Heart left ventricle (tissue), 16 donors: ENCODE data around the gene EMILIN3. TPM values are rescaled to one million over a fixed set of nuclear protein-coding genes. Genes with fewer than 3 reads are reported as not detected.
A peak's percentile ranks its signal among the peaks of the same experiment; 100 is the strongest.

ENCODE experiments used
- ATAC-seq, 4 donors: fragments of 200-7000 bp; cut with Tn5 transposase; one replicate each; pipeline ENCODE4 v1.9.1; 2020 to 2022; ENCODE audit warnings: moderate library complexity in 4 of 4, mild to moderate bottlenecking in 3 of 4, moderate number of reproducible peaks in 1 of 4
- DNase-seq, 5 donors: peaks; one replicate each; pipeline ENCODE4 v3.0.0-alpha.2; 2020
- H3K27ac ChIP-seq, 12 donors: fragments of 200-600 bp; sonication (generic) in 4 of 12; one replicate each; pipeline versions ENCODE4 v1.5.0 to v1.8.0; 2016 to 2022; ENCODE audit warnings: mild to moderate bottlenecking in 2 of 12
- H3K27me3 ChIP-seq, 9 donors: fragments of 200-600 bp; sonication (generic) in 2 of 9; one replicate each; pipeline versions ENCODE4 v1.5.1 to v1.8.0; 2016 to 2022; ENCODE audit warnings: mild to moderate bottlenecking in 3 of 9
- H3K36me3 ChIP-seq, 9 donors: fragments of 200-600 bp; sonication (generic) in 2 of 9; one replicate each; pipeline versions ENCODE4 v1.5.0 to v1.8.0; 2018 to 2022; ENCODE audit warnings: mild to moderate bottlenecking in 2 of 9
- H3K4me1 ChIP-seq, 12 donors: fragments of 200-600 bp; sonication (generic) in 4 of 12; one replicate each; pipeline versions ENCODE4 v1.5.0 to v1.8.0; 2016 to 2022; ENCODE audit warnings: mild to moderate bottlenecking in 3 of 12
- H3K4me3 ChIP-seq, 12 donors: fragments of 200-600 bp; sonication (generic) in 4 of 12; one replicate each; pipeline versions ENCODE4 v1.5.0 to v1.8.0; 2017 to 2022; ENCODE audit warnings: mild to moderate bottlenecking in 9 of 12, moderate library complexity in 4 of 12
- H3K9me3 ChIP-seq, 12 donors: fragments of 200-600 bp; sonication (generic) in 4 of 12; one replicate each; pipeline versions ENCODE4 v1.5.0 to v1.8.0; 2016 to 2022; ENCODE audit warnings: mild to moderate bottlenecking in 1 of 12
- POLR2A ChIP-seq, 2 donors: fragments of 450-650 bp; IDR thresholded peaks; one replicate each; pipeline ENCODE4 v1.6.1; 2017; ENCODE audit warnings: antibody characterized with exemption in 2 of 2, mild to moderate bottlenecking in 2 of 2, moderate library complexity in 2 of 2
- WGBS, 4 donors: extraction: QIAGEN DNeasy Blood & Tissue Kit in 2 of 4; methylation state at CpG; one replicate each; pipeline versions ENCODE4 v1.1.5 to v1.1.7; 2013 to 2018; 5-methylcytosine and 5-hydroxymethylcytosine counted together
- intact Hi-C, 10 donors: fragments of 100-400 bp; cut with DNase I; formaldehyde crosslinking; loops; one replicate each; pipeline versions ENCODE4 v1.11.1 to v1.14.2; 2022
- polyA plus RNA-seq, 2 donors: library from polyadenylated mRNA; stranded (reverse); fragments of 200-250 nt; gene quantifications; one replicate each; pipeline ENCODE4 v1.2.3, GENCODE V29; 2013
- total RNA-seq, 9 donors: library from RNA; depleted of rRNA in 2 of 9; stranded (reverse); fragments of >200 nt in 2 of 9; fragmentation: NEBNext Ultra II Directional in 3 of 9; extraction: Animal tissue kit (Norgen Biotek cat#: 25700) in 3 of 9; gene quantifications; one replicate each; pipeline versions ENCODE4 v1.1.0 to v1.2.4, GENCODE V29; 2016 to 2023
- TF ChIP-seq, protein P1 (sequence below), 12 donors: fragments of 200-600 bp; sonication (generic) in 4 of 12; IDR thresholded peaks; one replicate each; pipeline versions ENCODE4 v1.5.0 to v1.8.0; 2018 to 2022; ENCODE audit warnings: antibody characterized with exemption in 12 of 12, mild to moderate bottlenecking in 5 of 12
- donor health status: ischemic (EF 13 %, LVEDD 7.1; RV severe dilation, severe dysfunction).
- donor health status: healthy with polysubstance abuse.
- donor health status: DM: no; HTN: yes; CAD: no.
- donor health status: DM: no; HTN: no; CAD: no.
- donor health status: ischemic (EF 25% LVEDD 6.9; RV normal size, moderate dysfunction).
- donor health status: ischemic (EF 25% LVEDD 5.7; RV mildly dilated, moderate dysfunction).
- donor health status: healthy.
- donor health status: DM: yes; HTN: yes; CAD: no.
- donor health status: ischemic (EF 35%, LVEDD 5.7; RV mildly dilated, moderate dysfunction).
- donor health status: nonischemic (EF 11% LVEDD 7.7; RV severe dilation, severe dysfunction).
- donor health status: DM: yes; HTN: yes; CAD: no.
- donor health status: PGD.
- donor health status: ischemic (EF 29% LVEDD 5.4; RV normal size, mild dysfunction).
- donor health status: nonischemic (EF 23%, LVEDD 6.1; RV moderate dilation, normal function).

The EMILIN3 gene
- total and polyA plus RNA-seq, 11 donors: 0.24 to 9.3 (median 2.2) TPM

DNA sequence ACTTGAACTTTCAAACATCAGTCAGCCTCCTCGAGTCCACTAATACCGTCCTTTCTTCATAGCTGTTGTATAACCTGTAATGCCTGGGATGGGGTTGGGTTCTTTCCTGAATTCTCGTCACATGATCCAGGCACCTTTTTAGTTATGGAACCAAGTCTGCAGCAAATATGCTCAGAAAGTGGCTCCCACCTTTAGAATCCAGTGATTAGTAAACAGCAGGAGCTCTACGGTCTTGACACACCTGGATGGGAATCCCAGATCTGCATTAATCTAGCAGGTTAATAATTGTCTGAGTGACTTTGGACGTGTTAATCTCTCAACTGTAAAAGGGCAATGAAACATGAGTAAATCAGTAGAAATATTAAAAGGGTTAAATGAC, 48.4 kb downstream of the EMILIN3 start:
- 61 to 66% (median 64%) methylated on average over 5 of the region's 5 CpGs for WGBS, 4 donors
- Histone ChIP-seq H3K9me3 (no peaks in the 10 kb centered on the region), H3K27me3 (no peaks in the 10 kb centered on the region), H3K36me3 (no peaks in the 10 kb centered on the region), H3K27ac (peak overlapping the region in 11 of 12 donors; percentile 67 to 94 (median 85)), H3K4me1 (peaks cover 7 to 41% (median 31%) of the 10 kb centered on the region in 12 donors), H3K4me3 (peak overlapping the region in 9 of 12 donors; percentile 27 to 95 (median 84))
- intact Hi-C loops: loop anchor here in 6 of 10 donors (5.0 kb wide), 7 partner anchors 46 to 181 kb away; partner anchors contain the start of gene PLCG1 (in 1 of the 6)
- no peak for ATAC-seq
- TF ChIP-seq, protein P1, sequence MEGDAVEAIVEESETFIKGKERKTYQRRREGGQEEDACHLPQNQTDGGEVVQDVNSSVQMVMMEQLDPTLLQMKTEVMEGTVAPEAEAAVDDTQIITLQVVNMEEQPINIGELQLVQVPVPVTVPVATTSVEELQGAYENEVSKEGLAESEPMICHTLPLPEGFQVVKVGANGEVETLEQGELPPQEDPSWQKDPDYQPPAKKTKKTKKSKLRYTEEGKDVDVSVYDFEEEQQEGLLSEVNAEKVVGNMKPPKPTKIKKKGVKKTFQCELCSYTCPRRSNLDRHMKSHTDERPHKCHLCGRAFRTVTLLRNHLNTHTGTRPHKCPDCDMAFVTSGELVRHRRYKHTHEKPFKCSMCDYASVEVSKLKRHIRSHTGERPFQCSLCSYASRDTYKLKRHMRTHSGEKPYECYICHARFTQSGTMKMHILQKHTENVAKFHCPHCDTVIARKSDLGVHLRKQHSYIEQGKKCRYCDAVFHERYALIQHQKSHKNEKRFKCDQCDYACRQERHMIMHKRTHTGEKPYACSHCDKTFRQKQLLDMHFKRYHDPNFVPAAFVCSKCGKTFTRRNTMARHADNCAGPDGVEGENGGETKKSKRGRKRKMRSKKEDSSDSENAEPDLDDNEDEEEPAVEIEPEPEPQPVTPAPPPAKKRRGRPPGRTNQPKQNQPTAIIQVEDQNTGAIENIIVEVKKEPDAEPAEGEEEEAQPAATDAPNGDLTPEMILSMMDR (IDR thresholded peaks at IDR 0.05): no peak
- TF ChIP-seq POLR2A (IDR thresholded peaks at IDR 0.05): no peak
- no peak for DNase-seq

DNA sequence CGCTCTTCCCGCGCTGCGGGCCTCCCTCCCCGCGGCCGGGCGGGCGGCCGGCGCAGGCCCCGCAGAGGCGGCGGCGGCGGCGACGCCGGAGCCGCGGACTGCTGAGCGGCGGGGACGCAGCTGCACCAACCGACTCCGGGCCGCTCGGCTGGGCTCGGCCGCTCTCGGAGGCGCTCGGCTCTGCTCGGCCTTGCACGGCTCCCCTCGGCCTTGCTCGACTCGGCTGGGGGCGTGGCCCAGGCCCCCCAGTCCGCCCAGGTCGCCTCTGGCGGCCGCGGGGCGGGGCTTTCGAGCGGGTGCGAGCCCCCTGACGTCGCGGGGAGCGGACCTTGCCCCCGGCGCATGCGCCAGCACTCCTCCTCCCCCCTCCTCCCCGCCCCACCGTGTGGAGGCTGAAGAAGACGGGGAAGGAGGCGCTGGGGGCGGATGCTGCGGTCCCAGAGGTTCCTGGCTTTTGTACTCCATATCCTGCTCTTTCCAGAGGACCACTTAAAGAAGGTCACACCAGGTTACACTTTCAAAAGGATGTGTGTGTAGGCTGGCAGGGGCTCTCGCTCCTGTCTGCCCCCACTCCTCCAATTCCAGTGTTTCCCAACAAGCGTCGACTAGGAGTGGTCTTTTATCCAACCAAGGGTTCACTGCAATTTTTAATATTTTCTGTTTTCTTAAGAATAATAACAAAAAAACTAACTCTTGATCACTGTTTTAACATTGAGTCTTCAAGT, 48.9 kb downstream of the EMILIN3 start, which contains the start of gene ZHX3:
ZHX3 (minus strand) TSS at position 186 of the 725 bp plus-strand sequence. CDS start 112,815 bp downstream, outside the sequence.
- peak in 1 of 2 donors; percentile 60 for TF ChIP-seq POLR2A (IDR thresholded peaks at IDR 0.05)
- TF ChIP-seq, protein P1 (IDR thresholded peaks at IDR 0.05): no peak
- peak; percentile 98 to 99 (median 98) for ATAC-seq
- DNase-seq: peak; percentile 98 to 99 (median 98)
- no peaks in the 10 kb centered on the region for H3K27me3 ChIP-seq
- intact Hi-C loops: loop anchor here in 8 of 10 donors (1.0 to 5.0 kb wide), 10 partner anchors 45 to 180 kb away; partner anchors contain the start of gene PLCG1 (in 1 of the 8)
- H3K36me3 ChIP-seq: no peaks in the 10 kb centered on the region
- peak within 1 kb of the TSS; percentile 67 to 94 (median 90) for H3K27ac ChIP-seq
- WGBS, 4 donors: 0 to 3% (median 1%) methylated on average over 20 to 64 of the region's 64 CpGs
- no peaks in the 10 kb centered on the region for H3K9me3 ChIP-seq
- H3K4me3 ChIP-seq: peak within 1 kb of the TSS; percentile 52 to 95 (median 86)
- H3K4me1 ChIP-seq: peaks cover 7 to 46% (median 33%) of the 10 kb centered on the region in 12 donors

DNA sequence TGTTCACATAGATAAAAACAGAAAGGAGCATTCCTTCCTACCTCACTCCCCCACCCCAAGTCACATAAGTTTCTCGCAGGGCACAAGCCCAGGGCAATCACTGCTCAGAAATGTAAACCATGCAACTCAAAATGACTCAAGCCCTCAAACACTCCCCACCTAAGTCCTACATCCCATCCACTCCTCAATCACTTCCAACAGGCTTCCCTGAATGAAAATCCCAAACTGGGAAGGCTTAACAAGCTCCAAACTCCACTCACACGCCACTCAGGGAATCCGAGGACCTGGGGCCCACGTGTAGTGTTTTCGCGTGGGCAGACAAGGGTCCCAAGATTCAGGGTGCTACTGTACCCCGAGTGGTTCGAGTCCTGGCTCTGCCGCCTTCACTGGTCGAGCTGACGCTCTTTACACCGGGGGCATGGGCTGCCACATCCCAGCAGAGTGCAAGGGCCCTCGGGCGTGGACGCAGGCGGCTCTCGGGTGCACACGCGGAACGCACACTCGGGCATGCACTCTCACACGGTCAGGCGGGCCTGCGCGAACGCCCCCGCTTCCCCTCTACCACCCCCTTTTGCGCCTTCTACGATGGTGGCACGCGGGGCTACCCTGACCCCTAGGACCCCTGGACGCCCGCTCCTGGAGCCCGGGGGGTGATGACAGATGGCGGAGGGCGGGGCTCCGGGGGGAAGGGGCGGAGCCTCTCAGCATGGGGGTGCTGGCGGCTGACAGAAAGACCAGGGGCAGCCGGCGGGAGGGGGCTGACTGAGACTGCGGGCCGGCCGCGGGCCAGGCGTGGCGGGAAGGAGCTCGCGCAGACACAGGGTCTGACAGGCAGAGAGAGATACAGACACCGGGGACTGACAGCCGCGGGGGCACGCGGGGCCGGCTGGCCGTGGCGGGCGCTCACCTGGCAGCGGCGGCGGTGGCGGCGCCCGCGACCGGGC, 49.7 kb downstream of the EMILIN3 start:
- ATAC-seq (peak; percentile 29 to 73 (median 64)), DNase-seq (peak; percentile 84 to 91 (median 85))
- intact Hi-C loops: loop anchor here in 8 of 10 donors (1.0 to 5.0 kb wide), 10 partner anchors 45 to 180 kb away; partner anchors contain the start of gene PLCG1 (in 1 of the 8)
- peaks cover 0 to 6% (median 0%) of the 10 kb centered on the region in 9 donors for H3K36me3 ChIP-seq
- H3K4me1 ChIP-seq: peaks cover 7 to 48% (median 33%) of the 10 kb centered on the region in 12 donors
- no peaks in the 10 kb centered on the region for H3K9me3 ChIP-seq
- no peak for TF ChIP-seq POLR2A (IDR thresholded peaks at IDR 0.05)
- TF ChIP-seq, protein P1 (IDR thresholded peaks at IDR 0.05): no peak
- 2 to 3% (median 2%) methylated on average over 31 to 66 of the region's 66 CpGs for WGBS, 4 donors
- H3K4me3 ChIP-seq: peak overlapping the region; percentile 52 to 95 (median 86)
- H3K27ac ChIP-seq: peak overlapping the region; percentile 67 to 94 (median 90)
- H3K27me3 ChIP-seq: no peaks in the 10 kb centered on the region
